ENCODE results near the gene CCDC169. TPM values are rescaled to one million over a fixed set of nuclear protein-coding genes. Genes with fewer than 3 reads are reported as not detected.

The CCDC169 gene
- total and polyA plus RNA-seq, 2 of the 13 experiments (the other 11 are each of a cell fraction or from before 2014, with no cell fraction given): 0.25 to 0.33 TPM

GRCh38 chr13:36346222-36347083 is 48.8 kb upstream of the CCDC169 start, which contains the start of gene SPART:
SPART (minus strand) TSS chr13:36346394; CDS start chr13:36335830, 10,564 bp downstream.
- Histone ChIP-seq H4K20me1 (ENCODE audit: insufficient read depth, low read length) (no peaks in the 10 kb centered on the region), H2AFZ (ENCODE audit: low read length) (no peak within 1 kb of the TSS), H3K4me1 (ENCODE audit: insufficient read depth, low read length) (peaks cover 23% of the 10 kb centered on the region), H3K4me3 (replicated peaks in 1 of 3; ENCODE audit: insufficient read depth in 1 of 3, low read depth in 2 of 3, low read length in 3 of 3) (peak within 1 kb of the TSS; percentile 58 to 75 (median 66); a peak in 5 of 6 replicates), H3K4me2 (ENCODE audit: low read depth, low read length) (peak within 1 kb of the TSS; percentile 70), H3K79me2 (ENCODE audit: insufficient read depth, low read length) (peaks cover 34% of the 10 kb centered on the region), H3K9ac (ENCODE audit: insufficient read depth, low read depth, low read length) (peak within 1 kb of the TSS; percentile 87), H3K27me3 (ENCODE audit: control insufficient read depth in 1 of 2, insufficient read depth in 2 of 2, low read length in 2 of 2) (no peaks in the 10 kb centered on the region), H3K9me3 (ENCODE audit: low read length) (no peaks in the 10 kb centered on the region), H3K36me3 (replicated peaks in 1 of 2; ENCODE audit: control insufficient read depth in 1 of 2, insufficient read depth in 2 of 2, low read length in 2 of 2) (no peaks in the 10 kb centered on the region), H3K27ac (ENCODE audit: extremely low read length, insufficient read depth, low read length) (peak within 1 kb of the TSS; percentile 77)
- intact Hi-C loops (cut with micrococcal nuclease; ENCODE audit: unreplicated experiment) (loop anchor here (1.0 to 5.0 kb wide), 2 partner anchors 49 to 391 kb away; no protein-coding TSS in a partner anchor), in situ Hi-C loops (cut with HindIII; ENCODE audit: extremely low pct_ligation_motif_present, low pct_unique_long_range_greater_than_20kb) (no loop called here)
- no TSS peak for BruUV-seq (replicated peaks)
- FAIRE-seq (peak; percentile 70), ATAC-seq (peak; percentile 96), DNase-seq (ENCODE audit: low spot score) (peak; percentile 72)
- ChIA-PET CTCF (ENCODE audit: low intra/inter-chr PET ratio, low total read pairs) (interaction anchor here (0.6 kb wide), 1 partner anchor 49 kb away, joined by 3 read pairs; no protein-coding TSS in a partner anchor), POLR2A (interaction anchor here (0.8 to 1.2 kb wide), 3 partner anchors 9 to 50 kb away, joined by 3 to 4 read pairs (median 3); no protein-coding TSS in a partner anchor)
- 61% methylated on average over 44 of the region's 86 CpGs for WGBS (ENCODE audit: low lambda C conversion rate)
- TF ChIP-seq IKZF4 (CRISPR knock-in tag; IDR thresholded peaks at IDR 0.05; ENCODE audit: borderline replicate concordance, low read depth, not compliant biosample characterization) (no peak), PITX1 (CRISPR knock-in tag; IDR thresholded peaks at IDR 0.05) (no peak), RAD21 (CRISPR knock-in tag; IDR thresholded peaks at IDR 0.05) (peak; percentile 65; the same call in 1 of the 2 replicates), ZNF687 (CRISPR knock-in tag; IDR thresholded peaks at IDR 0.05) (peak; percentile 77), CREBL2 (CRISPR knock-in tag; IDR thresholded peaks at IDR 0.05; ENCODE audit: borderline replicate concordance) (0 out of 2 replicates have a peak, but pooled peaks have one; percentile 49), NFRKB (IDR thresholded peaks at IDR 0.05) (no peak), ZNF788 (CRISPR knock-in tag; IDR thresholded peaks at IDR 0.05; ENCODE audit: borderline replicate concordance) (peak; percentile 27; the same call in 1 of the 2 replicates), POLR2G (IDR thresholded peaks at IDR 0.05; ENCODE audit: low read depth, low read length) (peak; percentile 55; the same call in 1 of the 2 replicates), ZNF773 (CRISPR knock-in tag; IDR thresholded peaks at IDR 0.05; ENCODE audit: borderline replicate concordance) (peak; percentile 7; the same call in 1 of the 2 replicates), CBX1 (IDR thresholded peaks at IDR 0.05; ENCODE audit: low read depth) (no peak), GPBP1L1 (CRISPR knock-in tag; IDR thresholded peaks at IDR 0.05) (no peak), KDM3A (CRISPR knock-in tag; IDR thresholded peaks at IDR 0.05; ENCODE audit: low read depth) (0 out of 2 replicates have a peak, but pooled peaks have one; percentile 49), ZNF274 (CRISPR knock-in tag; IDR thresholded peaks at IDR 0.05) (0 out of 2 replicates have a peak, but pooled peaks have one; percentile 59)
- TF ChIP-seq, protein P1, sequence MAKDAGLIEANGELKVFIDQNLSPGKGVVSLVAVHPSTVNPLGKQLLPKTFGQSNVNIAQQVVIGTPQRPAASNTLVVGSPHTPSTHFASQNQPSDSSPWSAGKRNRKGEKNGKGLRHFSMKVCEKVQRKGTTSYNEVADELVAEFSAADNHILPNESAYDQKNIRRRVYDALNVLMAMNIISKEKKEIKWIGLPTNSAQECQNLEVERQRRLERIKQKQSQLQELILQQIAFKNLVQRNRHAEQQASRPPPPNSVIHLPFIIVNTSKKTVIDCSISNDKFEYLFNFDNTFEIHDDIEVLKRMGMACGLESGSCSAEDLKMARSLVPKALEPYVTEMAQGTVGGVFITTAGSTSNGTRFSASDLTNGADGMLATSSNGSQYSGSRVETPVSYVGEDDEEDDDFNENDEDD (CRISPR knock-in tag; IDR thresholded peaks at IDR 0.05; ENCODE audit: borderline replicate concordance): no peak
- TF ChIP-seq, protein P2, sequence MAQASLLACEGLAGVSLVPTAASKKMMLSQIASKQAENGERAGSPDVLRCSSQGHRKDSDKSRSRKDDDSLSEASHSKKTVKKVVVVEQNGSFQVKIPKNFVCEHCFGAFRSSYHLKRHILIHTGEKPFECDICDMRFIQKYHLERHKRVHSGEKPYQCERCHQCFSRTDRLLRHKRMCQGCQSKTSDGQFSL (CRISPR knock-in tag; IDR thresholded peaks at IDR 0.05): peak; percentile 94
